Breast epithelium (tissue), 4 donors: Measurements from ENCODE around the gene TRMT1. TPM values are rescaled to one million over a fixed set of nuclear protein-coding genes. Genes with fewer than 3 reads are reported as not detected.

Experiments used
- DNase-seq, 2 donors: peaks; one replicate each; pipeline ENCODE4 v3.0.0-alpha.2; 2019; ENCODE audit warnings: low spot score in 2 of 2
- H3K27ac ChIP-seq, 2 donors: fragments of 200-600 bp; sonication (generic) in 1 of 2; one replicate each; pipeline ENCODE4 v1.5.1; 2016 to 2019; ENCODE audit warnings: mild to moderate bottlenecking in 1 of 2
- H3K27me3 ChIP-seq, 2 donors: fragments of 200-600 bp; sonication (generic) in 1 of 2; one replicate each; pipeline versions ENCODE4 v1.5.1 to v1.6.0; 2017 to 2019; ENCODE audit warnings: control low read depth in 1 of 2, mild to moderate bottlenecking in 1 of 2
- H3K36me3 ChIP-seq: fragments of 200-600 bp; one replicate; pipeline ENCODE4 v1.5.1; 2019
- H3K4me1 ChIP-seq, 2 donors: fragments of 200-600 bp; sonication (generic); one replicate each; pipeline ENCODE4 v1.5.1; 2016 to 2019; ENCODE audit warnings: control low read depth in 1 of 2
- H3K4me3 ChIP-seq, 3 donors: fragments of 200-600 bp; sonication (generic); 1 replicate in 2 of 3; 2 replicates in 1 of 3; pipeline ENCODE4 v1.5.1; 2016 to 2019; ENCODE audit warnings: mild to moderate bottlenecking in 3 of 3, moderate library complexity in 2 of 3
- H3K9me3 ChIP-seq, 2 donors: fragments of 200-600 bp; sonication (generic) in 1 of 2; one replicate each; pipeline ENCODE4 v1.5.1; 2016 to 2019; ENCODE audit warnings: control low read depth in 1 of 2
- CTCF ChIP-seq, 3 donors: fragments of 450-650 bp; IDR thresholded peaks; one replicate each; pipeline ENCODE4 v1.5.1; 2016 to 2017; ENCODE audit warnings: antibody characterized with exemption in 3 of 3, mild to moderate bottlenecking in 3 of 3, moderate library complexity in 3 of 3
- POLR2A ChIP-seq: fragments of 450-650 bp; IDR thresholded peaks from one replicate; pipeline ENCODE4 v1.6.1; 2016; ENCODE audit warnings: antibody characterized with exemption, mild to moderate bottlenecking, moderate library complexity
- POLR2AphosphoS5 ChIP-seq, 3 donors: sonication (generic); formaldehyde crosslinking; IDR thresholded peaks; one replicate each; pipeline ENCODE4 v1.6.1; 2017; ENCODE audit warnings: antibody characterized with exemption in 3 of 3
- intact Hi-C: fragments of 100-400 bp; cut with DNase I; formaldehyde crosslinking; loops from one replicate; pipeline ENCODE4 v1.15.1; 2023; ENCODE audit warnings: low total_unique reads
- total RNA-seq, 3 donors: library from RNA; depleted of rRNA; stranded (reverse); fragments of >200 nt; gene quantifications; one replicate each; pipeline ENCODE4 v1.1.0, GENCODE V29; 2016

TRMT1 gene
- total RNA-seq, 3 donors from 2014 or later = 29.7 to 37.4 (median 31.7) TPM

DNA sequence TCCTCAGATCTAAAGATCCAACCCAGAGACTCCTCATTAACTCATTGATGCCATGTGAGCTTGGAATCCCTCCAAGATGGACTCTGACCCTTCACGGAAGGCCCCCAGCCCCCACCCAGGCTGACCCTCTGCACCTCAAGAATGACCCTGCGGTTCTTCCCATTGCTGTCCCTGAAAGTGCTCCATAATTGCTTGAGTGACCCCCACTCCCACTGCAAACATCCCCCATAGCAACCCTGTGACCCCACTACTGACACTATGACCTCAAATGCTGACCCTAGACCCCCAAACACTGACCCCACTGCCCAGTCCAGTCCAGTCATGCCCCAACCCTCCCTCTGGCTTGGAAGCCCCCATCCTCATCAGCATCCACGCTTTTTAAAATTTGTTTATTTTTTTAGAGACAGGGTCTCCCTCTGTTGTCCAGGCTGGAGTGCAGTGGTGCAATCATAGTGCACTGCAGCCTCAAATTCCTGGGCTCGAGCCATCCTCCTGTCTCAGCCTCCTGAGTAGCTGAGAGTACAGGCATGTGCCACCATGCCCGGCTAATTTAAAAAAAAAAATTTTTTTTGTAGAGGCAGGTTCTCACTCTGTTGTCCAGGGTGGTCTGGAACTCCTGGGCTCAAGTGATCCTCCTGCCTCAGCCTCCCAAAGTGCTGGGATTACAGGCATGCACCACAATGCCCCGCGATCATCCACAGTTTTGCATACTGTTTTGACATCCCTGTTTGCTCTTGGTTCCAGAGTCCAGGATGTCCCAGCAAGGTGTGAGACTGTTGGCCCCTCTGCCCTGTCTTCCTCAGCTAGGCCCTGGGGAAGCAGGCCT, 14.7 kb downstream of the TRMT1 start:
- intact Hi-C loops = no loop called here
- H3K4me3 ChIP-seq = peak overlapping the region; percentile 41 to 59 (median 52)
- no peaks in the 10 kb centered on the region for H3K27me3 ChIP-seq
- TF ChIP-seq POLR2AphosphoS5 (IDR thresholded peaks at IDR 0.05) = no peak
- no peak for TF ChIP-seq POLR2A
- TF ChIP-seq CTCF (IDR thresholded peaks at IDR 0.05) = no peak
- DNase-seq = no peak
- H3K4me1 ChIP-seq = peaks cover 0 to 4% of the 10 kb centered on the region in 2 donors
- no peaks in the 10 kb centered on the region for H3K9me3 ChIP-seq
- no peaks in the 10 kb centered on the region for H3K36me3 ChIP-seq
- H3K27ac ChIP-seq = peak overlapping the region; percentile 62 to 76

DNA sequence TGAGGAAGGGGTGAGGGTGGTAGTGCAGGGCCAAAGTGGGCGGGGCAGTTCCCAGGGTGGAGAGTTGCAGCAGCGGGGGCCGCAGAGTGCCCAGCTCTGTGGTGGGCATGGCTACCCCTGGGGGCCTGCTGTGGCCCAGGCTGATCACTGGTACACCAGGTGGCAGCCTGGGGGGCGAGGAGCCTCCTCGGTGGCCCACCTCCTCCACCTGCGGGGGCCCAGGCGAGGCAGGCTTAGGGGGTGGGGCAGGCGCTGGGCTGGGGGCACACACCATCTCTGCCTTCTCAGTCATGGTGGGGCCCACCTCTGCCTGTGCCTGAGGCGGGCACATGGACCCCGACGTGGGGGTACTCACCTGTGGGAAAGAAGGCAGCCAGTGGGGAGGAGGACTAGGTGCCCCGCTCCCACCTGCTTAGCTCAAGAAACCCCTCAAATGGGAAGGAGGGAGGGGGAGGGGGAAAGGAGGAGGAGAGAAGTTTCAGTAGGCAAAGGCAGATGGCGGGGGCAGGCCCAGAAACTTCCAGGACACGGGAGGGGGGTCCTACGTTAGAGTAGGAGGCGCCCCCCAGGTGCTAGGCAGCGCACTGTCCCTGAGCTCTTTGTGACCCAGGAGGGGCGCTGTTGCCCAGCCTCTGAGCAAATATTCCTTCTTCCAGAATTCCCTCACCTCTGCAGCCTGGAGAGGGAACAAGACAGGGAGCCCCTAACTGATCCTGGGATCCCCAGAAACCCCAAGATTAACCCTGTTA, 15.5 kb downstream of the TRMT1 start:
- Histone ChIP-seq H3K4me3 (peak overlapping the region; percentile 41 to 59 (median 52)), H3K36me3 (no peaks in the 10 kb centered on the region), H3K27ac (peak overlapping the region in 1 of 2 donors; percentile 79), H3K27me3 (no peaks in the 10 kb centered on the region), H3K4me1 (peaks cover 0 to 4% of the 10 kb centered on the region in 2 donors), H3K9me3 (no peaks in the 10 kb centered on the region)
- no peak for TF ChIP-seq POLR2A
- no peak for TF ChIP-seq POLR2AphosphoS5 (IDR thresholded peaks at IDR 0.05)
- no peak for TF ChIP-seq CTCF (IDR thresholded peaks at IDR 0.05)
- no peak for DNase-seq
- intact Hi-C loops = no loop called here

- Histone ChIP-seq H3K27ac (peak overlapping the region; percentile 68 to 79), H3K9me3 (no peaks in the 10 kb centered on the region), H3K27me3 (no peaks in the 10 kb centered on the region), H3K36me3 (no peaks in the 10 kb centered on the region), H3K4me3 (peak overlapping the region in 2 of 3 donors; percentile 31 to 40), H3K4me1 (peaks cover 0 to 4% of the 10 kb centered on the region in 2 donors)
- intact Hi-C loops = no loop called here
- DNase-seq = no peak
- TF ChIP-seq POLR2A (no peak), POLR2AphosphoS5 (IDR thresholded peaks at IDR 0.05) (no peak), CTCF (IDR thresholded peaks at IDR 0.05) (no peak)
These were observed 16.4 kb downstream of the TRMT1 start for GRCh38 chr19:13100031-13100588.

GRCh38 chr19:13099073-13099999, 17.2 kb downstream of the TRMT1 start:
- peaks cover 0 to 4% of the 10 kb centered on the region in 2 donors for H3K4me1 ChIP-seq
- H3K9me3 ChIP-seq = no peaks in the 10 kb centered on the region
- H3K27me3 ChIP-seq = no peaks in the 10 kb centered on the region
- peak overlapping the region; percentile 68 to 79 for H3K27ac ChIP-seq
- DNase-seq = no peak
- H3K4me3 ChIP-seq = peak overlapping the region; percentile 31 to 59 (median 40)
- H3K36me3 ChIP-seq = no peaks in the 10 kb centered on the region
- peak in 1 of 3 donors; percentile 27 for TF ChIP-seq POLR2AphosphoS5 (IDR thresholded peaks at IDR 0.05)
- no peak for TF ChIP-seq POLR2A
- intact Hi-C loops = no loop called here
